Stimulated activated CD4-positive, alpha-beta T cell treated with anti-CD3 and anti-CD28 coated beads, Interleukin-15, amount 100 ng/mL, for 48 hours (primary cell): Measurements from ENCODE around the gene SELENOV.
"Not testable (repeated sequence)": the region's sequence is repeated elsewhere in the genome, so short reads cannot be mapped to it uniquely, and the experiment has no call there.

Experiments used
- DNase-seq, 2 donors: peaks; one replicate each; pipeline ENCODE4 v3.0.0-alpha.2; 2020; ENCODE audit warnings: low read depth in 2 of 2

The SELENOV gene

GRCh38 chr19:39514840-39515550 lies at the start of gene SELENOV:
Gene SELENOV, plus strand, starts transcription at chr19:39515139. Its CDS starts 74 bp downstream, at chr19:39515213.
- no peak for DNase-seq

GRCh38 chr19:39465956-39466747 lies 48.8 kb upstream of the SELENOV start:
- DNase-seq, result no peak

- DNase-seq, result no peak
Observed at GRCh38 chr19:39467941-39468340, 47.0 kb upstream of the SELENOV start.

GRCh38 chr19:39469036-39469435 lies 45.9 kb upstream of the SELENOV start:
- DNase-seq, result no peak

- DNase-seq, result no peak
Observed at GRCh38 chr19:39469567-39469966, 45.4 kb upstream of the SELENOV start.

GRCh38 chr19:39470724-39471339 lies 44.1 kb upstream of the SELENOV start:
- no peak for DNase-seq

GRCh38 chr19:39471756-39472536 lies 43.0 kb upstream of the SELENOV start:
- DNase-seq, result no peak

- DNase-seq, result no peak
Observed at GRCh38 chr19:39472746-39473442, 42.0 kb upstream of the SELENOV start.

- DNase-seq, result no peak
Observed at GRCh38 chr19:39473443-39473960, 41.4 kb upstream of the SELENOV start.

- DNase-seq, result peak; percentile 47 to 61
Observed at GRCh38 chr19:39474139-39474620, 40.8 kb upstream of the SELENOV start.

- no peak for DNase-seq
Observed at GRCh38 chr19:39475748-39476147, 39.2 kb upstream of the SELENOV start.

- DNase-seq, result not testable (repeated sequence)
Observed at GRCh38 chr19:39479319-39479801, 35.6 kb upstream of the SELENOV start.

- DNase-seq, result no peak
Observed at GRCh38 chr19:39479916-39480315, 35.0 kb upstream of the SELENOV start.

- peak; percentile 95 to 100 for DNase-seq
Observed at GRCh38 chr19:39480337-39481228, 34.4 kb upstream of the SELENOV start, which contains the start of gene TIMM50. Gene TIMM50, plus strand, starts transcription at chr19:39480838. Its CDS starts 16 bp downstream, at chr19:39480854.

- no peak for DNase-seq
Observed at GRCh38 chr19:39481229-39481545, 33.8 kb upstream of the SELENOV start.

- DNase-seq, result no peak
Observed at GRCh38 chr19:39481676-39482075, 33.3 kb upstream of the SELENOV start.

GRCh38 chr19:39483141-39483540 lies 31.8 kb upstream of the SELENOV start:
- no peak for DNase-seq

- DNase-seq, result no peak
Observed at GRCh38 chr19:39489756-39490155, 25.2 kb upstream of the SELENOV start.

- DNase-seq, result no peak
Observed at GRCh38 chr19:39492225-39492624, 22.7 kb upstream of the SELENOV start.

GRCh38 chr19:39492788-39493187 lies 22.2 kb upstream of the SELENOV start:
- DNase-seq, result no peak
